Keratinocyte (primary cell): ENCODE data around the gene PRKCZ.

Source experiments
- EZH2 ChIP-seq: IDR thresholded peaks from one replicate; pipeline ENCODE4 v1.6.1; 2012; ENCODE audit warnings: inconsistent platforms, mild to moderate bottlenecking, low read length, moderate library complexity
- TF ChIP-seq, protein P1 (sequence below), 3 experiments: IDR thresholded peaks in 1 of 3; conservative IDR thresholded peaks in 1 of 3; optimal IDR thresholded peaks in 1 of 3; 2 replicates in 2 of 3; 3 replicates in 1 of 3; pipeline versions ENCODE3 to v1.5.1; 2011; ENCODE audit warnings: low read length in 3 of 3, mild to moderate bottlenecking in 3 of 3, moderate library complexity in 2 of 3, control low read depth in 1 of 3, inconsistent platforms in 1 of 3; ENCODE audit not compliant: insufficient read depth in 2 of 3; ENCODE audit errors: extremely low read depth in 1 of 3

DNA sequence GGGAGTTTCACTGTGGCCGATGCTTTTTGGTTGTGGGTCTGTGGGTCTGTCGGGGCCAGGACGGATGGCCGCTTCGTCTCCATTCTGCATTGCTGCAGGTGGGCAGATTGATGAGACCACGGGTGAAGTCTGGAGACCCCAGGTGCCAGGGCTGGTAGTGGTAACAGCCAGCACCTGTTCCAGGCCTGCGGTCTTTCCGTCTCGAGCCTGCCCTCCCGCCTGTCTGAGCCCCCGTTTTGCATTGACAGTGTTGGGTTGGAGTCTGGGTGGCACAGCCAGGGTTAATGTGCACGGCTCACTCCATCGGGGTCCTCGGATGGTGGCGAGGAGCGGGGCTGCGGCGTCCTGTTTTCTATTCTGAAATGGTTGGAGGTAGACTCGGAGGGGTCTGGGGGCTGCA is 24.2 kb downstream of the PRKCZ start:
- TF ChIP-seq, protein P1, sequence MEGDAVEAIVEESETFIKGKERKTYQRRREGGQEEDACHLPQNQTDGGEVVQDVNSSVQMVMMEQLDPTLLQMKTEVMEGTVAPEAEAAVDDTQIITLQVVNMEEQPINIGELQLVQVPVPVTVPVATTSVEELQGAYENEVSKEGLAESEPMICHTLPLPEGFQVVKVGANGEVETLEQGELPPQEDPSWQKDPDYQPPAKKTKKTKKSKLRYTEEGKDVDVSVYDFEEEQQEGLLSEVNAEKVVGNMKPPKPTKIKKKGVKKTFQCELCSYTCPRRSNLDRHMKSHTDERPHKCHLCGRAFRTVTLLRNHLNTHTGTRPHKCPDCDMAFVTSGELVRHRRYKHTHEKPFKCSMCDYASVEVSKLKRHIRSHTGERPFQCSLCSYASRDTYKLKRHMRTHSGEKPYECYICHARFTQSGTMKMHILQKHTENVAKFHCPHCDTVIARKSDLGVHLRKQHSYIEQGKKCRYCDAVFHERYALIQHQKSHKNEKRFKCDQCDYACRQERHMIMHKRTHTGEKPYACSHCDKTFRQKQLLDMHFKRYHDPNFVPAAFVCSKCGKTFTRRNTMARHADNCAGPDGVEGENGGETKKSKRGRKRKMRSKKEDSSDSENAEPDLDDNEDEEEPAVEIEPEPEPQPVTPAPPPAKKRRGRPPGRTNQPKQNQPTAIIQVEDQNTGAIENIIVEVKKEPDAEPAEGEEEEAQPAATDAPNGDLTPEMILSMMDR (optimal IDR thresholded peaks at IDR 0.05 in 1 of 3, IDR thresholded peaks at IDR 0.05 in 1 of 3, conservative IDR thresholded peaks at IDR 0.05 in 1 of 3; ENCODE audit: extremely low read depth in 1 of 3, insufficient read depth in 2 of 3, low read length in 3 of 3) = no peak
- no peak for TF ChIP-seq EZH2
